Transverse colon (tissue), 4 donors: ENCODE data around the gene RAB19. TPM values are rescaled to one million over a fixed set of nuclear protein-coding genes. Genes with fewer than 3 reads are reported as not detected.
"Not testable (repeated sequence)": the region's sequence is repeated elsewhere in the genome, so short reads cannot be mapped to it uniquely, and the experiment has no call there.

Experiments
- DNase-seq: peaks from one replicate; pipeline ENCODE4 v3.0.0-alpha.2; 2019
- H3K27ac ChIP-seq, 4 donors: fragments of 200-600 bp; sonication (generic); 2 replicates each; pipeline ENCODE4 v1.5.1; 2016 to 2018; ENCODE audit warnings: inconsistent platforms in 4 of 4
- H3K27me3 ChIP-seq: fragments of 200-600 bp; sonication (generic); 2 replicates; pipeline ENCODE4 v1.5.1; 2017; ENCODE audit warnings: inconsistent platforms
- H3K36me3 ChIP-seq, 4 donors: fragments of 200-600 bp; sonication (generic); 2 replicates each; pipeline ENCODE4 v1.5.1; 2017 to 2019; ENCODE audit warnings: inconsistent platforms in 4 of 4
- H3K4me1 ChIP-seq, 4 donors: fragments of 200-600 bp; sonication (generic); 2 replicates each; pipeline ENCODE4 v1.5.1; 2017 to 2020; ENCODE audit warnings: inconsistent platforms in 4 of 4
- H3K4me3 ChIP-seq, 4 donors: fragments of 200-600 bp; sonication (generic); 1 replicate in 1 of 4; 2 replicates in 3 of 4; pipeline versions ENCODE4 v1.5.1 to v1.6.1; 2017 to 2019; ENCODE audit warnings: inconsistent platforms in 4 of 4
- H3K9me3 ChIP-seq, 2 donors: fragments of 200-600 bp; sonication (generic); 2 replicates each; pipeline ENCODE4 v1.5.1; 2017 to 2019; ENCODE audit warnings: inconsistent platforms in 2 of 2
- CTCF ChIP-seq, 5 experiments: fragments of 200-600 bp in 3 of 5; fragments of 450-650 bp in 2 of 5; sonication (generic) in 3 of 5; IDR thresholded peaks; 1 replicate in 2 of 5; 2 replicates in 3 of 5; pipeline ENCODE4 v1.5.1; 2016 to 2017; ENCODE audit warnings: antibody characterized with exemption in 5 of 5, inconsistent platforms in 3 of 5, mild to moderate bottlenecking in 2 of 5, moderate library complexity in 1 of 5
- EP300 ChIP-seq: sonication (generic); formaldehyde crosslinking; IDR thresholded peaks from one replicate; pipeline ENCODE4 v1.6.1; 2017; ENCODE audit warnings: antibody characterized with exemption, low read depth
- POLR2A ChIP-seq: fragments of 450-650 bp; IDR thresholded peaks from one replicate; pipeline ENCODE4 v1.6.1; 2016; ENCODE audit warnings: antibody characterized with exemption, mild to moderate bottlenecking, moderate library complexity
- POLR2AphosphoS5 ChIP-seq, 3 donors: sonication (generic); formaldehyde crosslinking; IDR thresholded peaks; one replicate each; pipeline ENCODE4 v1.6.1; 2016; ENCODE audit warnings: antibody characterized with exemption in 3 of 3
- WGBS, 2 donors: methylation state at CpG; one replicate each; pipeline ENCODE4 v1.1.5; 2018; ENCODE audit warnings: low coverage in 1 of 2; 5-methylcytosine and 5-hydroxymethylcytosine counted together
- in situ Hi-C, 4 donors: fragments of 200-750 bp; cut with MboI; loops; one replicate each; pipeline versions ENCODE4 v1.15.0 to v1.15.1; 2017; ENCODE audit warnings: low sequenced_read_pairs in 3 of 4, low pct_ligation_motif_present in 1 of 4, low pct_unique_long_range_greater_than_20kb in 1 of 4
- intact Hi-C: fragments of 100-400 bp; cut with DNase I; formaldehyde crosslinking; loops from one replicate; pipeline ENCODE4 v1.15.1; 2023; ENCODE audit warnings: low total_unique reads
- total RNA-seq, 4 donors: library from RNA; depleted of rRNA; stranded (reverse); fragments of >200 nt; gene quantifications; one replicate each; pipeline ENCODE4 v1.1.0, GENCODE V29; 2016

The RAB19 gene
- total RNA-seq, 4 donors from 2014 or later: 10.3 to 87.9 (median 18.9) TPM

GRCh38 chr7:140402178-140402835, 1.6 kb upstream of the RAB19 start:
- Histone ChIP-seq H3K9me3 (no peaks in the 10 kb centered on the region), H3K4me3 (no peak overlapping the region), H3K27me3 (peaks cover 9% of the 10 kb centered on the region), H3K27ac (no peak overlapping the region), H3K4me1 (peaks cover 0 to 20% (median 6%) of the 10 kb centered on the region in 4 donors), H3K36me3 (no peaks in the 10 kb centered on the region)
- in situ Hi-C loops: no loop called here
- TF ChIP-seq CTCF (IDR thresholded peaks at IDR 0.05): no peak
- no peak for TF ChIP-seq POLR2A
- TF ChIP-seq POLR2AphosphoS5 (IDR thresholded peaks at IDR 0.05): no peak
- no peak for TF ChIP-seq EP300
- intact Hi-C loops: no loop called here
- no peak for DNase-seq
- 59 to 67% methylated on average over 2 of the region's 2 CpGs for WGBS, 2 donors

GRCh38 chr7:140404565-140405065, 757 bp downstream of the RAB19 start:
- TF ChIP-seq POLR2AphosphoS5 (IDR thresholded peaks at IDR 0.05): no peak
- no peak for TF ChIP-seq EP300
- no peak for TF ChIP-seq CTCF (IDR thresholded peaks at IDR 0.05)
- Histone ChIP-seq H3K4me1 (peaks cover 0 to 16% (median 4%) of the 10 kb centered on the region in 4 donors), H3K4me3 (peak overlapping the region in 3 of 4 donors; percentile 37 to 68 (median 40)), H3K36me3 (no peaks in the 10 kb centered on the region), H3K27ac (peak overlapping the region; percentile 61 to 85 (median 68)), H3K27me3 (peaks cover 9% of the 10 kb centered on the region), H3K9me3 (no peaks in the 10 kb centered on the region)
- intact Hi-C loops: no loop called here
- DNase-seq: no peak
- WGBS, 2 donors: 44 to 63% methylated on average over 3 of the region's 3 CpGs
- in situ Hi-C loops: no loop called here

GRCh38 chr7:140415361-140415760, 11.5 kb downstream of the RAB19 start:
- no peak for DNase-seq
- H3K27me3 ChIP-seq: no peaks in the 10 kb centered on the region
- intact Hi-C loops (no loop called here), in situ Hi-C loops (no loop called here)
- WGBS, 2 donors: 94 to 95% methylated on average over 3 of the region's 3 CpGs
- peaks cover 0 to 7% (median 2%) of the 10 kb centered on the region in 4 donors for H3K4me1 ChIP-seq
- TF ChIP-seq EP300: no peak
- no peak for TF ChIP-seq CTCF (IDR thresholded peaks at IDR 0.05)
- TF ChIP-seq POLR2AphosphoS5 (IDR thresholded peaks at IDR 0.05): no peak
- no peak for TF ChIP-seq POLR2A
- no peak overlapping the region for H3K27ac ChIP-seq
- no peaks in the 10 kb centered on the region for H3K36me3 ChIP-seq
- H3K9me3 ChIP-seq: no peaks in the 10 kb centered on the region
- no peak overlapping the region for H3K4me3 ChIP-seq

- H3K4me3 ChIP-seq, H3K4me1 ChIP-seq, H3K9me3 ChIP-seq, intact Hi-C loops, DNase-seq, H3K27me3 ChIP-seq, in situ Hi-C loops, H3K36me3 ChIP-seq: not testable (repeated sequence)
- 88 to 90% methylated on average over 2 to 9 of the region's 9 CpGs for WGBS, 2 donors
- peak overlapping the region in 1 of 4 donors; percentile 33 for H3K27ac ChIP-seq
Observed at GRCh38 chr7:140415816-140416215, 12.0 kb downstream of the RAB19 start.

- peak; percentile 33 to 72 (median 36) for TF ChIP-seq POLR2AphosphoS5 (IDR thresholded peaks at IDR 0.05)
- no peak for TF ChIP-seq EP300
- TF ChIP-seq POLR2A: no peak
- WGBS, 2 donors: 50 to 72% methylated on average over 6 to 8 of the region's 8 CpGs
- Histone ChIP-seq H3K4me3 (no peak overlapping the region), H3K27me3 (no peaks in the 10 kb centered on the region), H3K27ac (peak overlapping the region in 1 of 4 donors; percentile 33), H3K9me3 (no peaks in the 10 kb centered on the region), H3K4me1 (peaks cover 0 to 7% (median 2%) of the 10 kb centered on the region in 4 donors), H3K36me3 (no peaks in the 10 kb centered on the region)
- intact Hi-C loops (no loop called here), in situ Hi-C loops (no loop called here)
- DNase-seq: peak; percentile 42
Observed at GRCh38 chr7:140416560-140416959, 12.7 kb downstream of the RAB19 start.
